ENCODE measurements around the gene GALNT2. TPM values are rescaled to one million over a fixed set of nuclear protein-coding genes. Genes with fewer than 3 reads are reported as not detected.
A peak's percentile ranks its signal among the peaks of the same experiment; 100 is the strongest.

The GALNT2 gene
- total and polyA plus RNA-seq, 7 donors: 8.4 to 43.8 (median 37.1) TPM

- DNase-seq: no peak
- intact Hi-C loops (cut with DNase I): loop anchor here (2.0 to 5.0 kb wide), 2 partner anchors 37 to 441 kb away; partner anchors contain the start of gene GALNT2
- WGBS, 2 donors: 82 to 83% methylated on average over 5 of the region's 5 CpGs
- no peaks in the 10 kb centered on the region for H3K36me3 ChIP-seq
- TF ChIP-seq CTCF (IDR thresholded peaks at IDR 0.05): no peak
- no peak for TF ChIP-seq POLR2AphosphoS5 (IDR thresholded peaks at IDR 0.05)
- no peak for TF ChIP-seq POLR2A (IDR thresholded peaks at IDR 0.05)
- no peak for TF ChIP-seq EP300 (IDR thresholded peaks at IDR 0.05)
- H3K4me3 ChIP-seq: no peak overlapping the region
- no peaks in the 10 kb centered on the region for H3K27me3 ChIP-seq
- H3K4me1 ChIP-seq: peaks cover 0 to 63% (median 55%) of the 10 kb centered on the region in 4 donors
- H3K27ac ChIP-seq: peak overlapping the region in 3 of 4 donors; percentile 67 to 88 (median 69)
- H3K9me3 ChIP-seq: no peaks in the 10 kb centered on the region
Observed at GRCh38 chr1:230103306-230104173, 36.5 kb downstream of the GALNT2 start.

- intact Hi-C loops (cut with DNase I): loop anchor here (2.0 to 5.0 kb wide), 3 partner anchors 38 to 442 kb away; partner anchors contain the start of gene GALNT2
- Histone ChIP-seq H3K4me3 (peak overlapping the region in 3 of 4 donors; percentile 2 to 4 (median 2)), H3K4me1 (peaks cover 0 to 69% (median 61%) of the 10 kb centered on the region in 4 donors)
Observed at GRCh38 chr1:230104395-230105244, 37.6 kb downstream of the GALNT2 start.

GRCh38 chr1:230105245-230105753 lies 38.3 kb downstream of the GALNT2 start:
- Histone ChIP-seq H3K9me3 (no peaks in the 10 kb centered on the region), H3K27ac (peak overlapping the region; percentile 58 to 88 (median 68)), H3K27me3 (no peaks in the 10 kb centered on the region), H3K36me3 (no peaks in the 10 kb centered on the region), H3K4me1 (peaks cover 0 to 76% (median 68%) of the 10 kb centered on the region in 4 donors), H3K4me3 (peak overlapping the region in 1 of 4 donors; percentile 2)
- intact Hi-C loops (cut with DNase I): loop anchor here (2.0 to 5.0 kb wide), 2 partner anchors 38 to 52 kb away; partner anchors contain the start of gene GALNT2
- DNase-seq: no peak
- WGBS, 2 donors: 80% methylated on average over 12 of the region's 12 CpGs
- TF ChIP-seq POLR2A (IDR thresholded peaks at IDR 0.05): no peak
- no peak for TF ChIP-seq CTCF (IDR thresholded peaks at IDR 0.05)
- TF ChIP-seq EP300 (IDR thresholded peaks at IDR 0.05): no peak
- no peak for TF ChIP-seq POLR2AphosphoS5 (IDR thresholded peaks at IDR 0.05)

More at GRCh38 chr1:230104395-230105244, 37.6 kb downstream of the GALNT2 start:
- Histone ChIP-seq H3K36me3 (no peaks in the 10 kb centered on the region), H3K9me3 (no peaks in the 10 kb centered on the region), H3K27ac (peak overlapping the region; percentile 58 to 88 (median 68)), H3K27me3 (no peaks in the 10 kb centered on the region)
- peak; percentile 49 to 90 (median 76) for TF ChIP-seq POLR2AphosphoS5 (IDR thresholded peaks at IDR 0.05)
- peak in 1 of 4 donors; percentile 82 for TF ChIP-seq EP300 (IDR thresholded peaks at IDR 0.05)
- no peak for TF ChIP-seq CTCF (IDR thresholded peaks at IDR 0.05)
- peak; percentile 98 for DNase-seq
- 10 to 18% methylated on average over 19 of the region's 19 CpGs for WGBS, 2 donors

GRCh38 chr1:230105754-230106625 lies 39.0 kb downstream of the GALNT2 start:
- Histone ChIP-seq H3K27ac (peak overlapping the region; percentile 58 to 88 (median 68)), H3K9me3 (no peaks in the 10 kb centered on the region), H3K4me3 (no peak overlapping the region), H3K36me3 (no peaks in the 10 kb centered on the region), H3K4me1 (peaks cover 0 to 78% (median 68%) of the 10 kb centered on the region in 4 donors), H3K27me3 (no peaks in the 10 kb centered on the region)
- no peak for DNase-seq
- intact Hi-C loops (cut with DNase I): loop anchor here (2.0 to 5.0 kb wide), 2 partner anchors 39 to 51 kb away; partner anchors contain the start of gene GALNT2
- TF ChIP-seq POLR2A (IDR thresholded peaks at IDR 0.05): no peak
- TF ChIP-seq POLR2AphosphoS5 (IDR thresholded peaks at IDR 0.05): peak in 2 of 4 donors; percentile 31 to 78
- peak in 2 of 4 donors; percentile 30 to 62 for TF ChIP-seq EP300 (IDR thresholded peaks at IDR 0.05)
- TF ChIP-seq CTCF (IDR thresholded peaks at IDR 0.05): no peak
- WGBS, 2 donors: 52 to 65% methylated on average over 10 of the region's 10 CpGs
